ENCODE results near the gene LRRC74B.

Gene LRRC74B

DNA sequence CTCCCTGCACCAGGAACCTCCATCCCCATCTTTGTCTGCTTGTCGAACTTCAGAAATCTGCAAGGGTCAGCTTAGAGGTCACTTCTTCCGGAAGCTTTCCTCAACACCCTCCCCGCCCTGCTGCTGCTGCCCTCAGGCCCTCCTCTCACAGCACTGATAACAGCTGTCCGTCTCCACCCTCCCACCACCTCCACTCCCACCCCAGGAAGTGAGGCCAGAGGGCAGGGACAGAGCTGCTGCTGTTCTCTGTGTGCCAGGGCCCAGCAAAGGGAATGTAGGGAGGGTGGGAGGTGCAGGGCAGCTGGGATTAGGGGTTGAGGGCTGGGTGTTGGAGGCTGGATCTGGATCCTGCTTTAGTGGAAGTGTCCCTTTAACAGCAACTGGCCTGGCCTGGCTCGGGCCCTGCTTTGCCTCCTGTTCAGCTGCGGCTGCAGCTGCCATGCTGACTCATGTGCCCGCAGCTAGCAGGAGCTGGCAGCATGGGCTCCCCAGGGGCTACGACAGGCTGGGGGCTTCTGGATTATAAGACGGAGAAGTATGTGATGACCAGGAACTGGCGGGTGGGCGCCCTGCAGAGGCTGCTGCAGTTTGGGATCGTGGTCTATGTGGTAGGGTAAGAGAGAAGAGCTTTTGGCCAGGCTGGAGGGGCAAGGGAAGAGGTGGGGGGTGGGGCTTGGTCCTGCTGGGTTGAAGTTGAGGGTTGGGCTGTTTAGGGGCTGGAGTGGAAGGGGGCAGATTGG, 30.9 kb upstream of the LRRC74B start, which contains the start of gene P2RX6:
Gene P2RX6, plus strand, starts transcription at position 440 of the 740 bp plus-strand sequence. Its CDS starts 10 bp downstream, at position 450.
- DNase-seq: peak; percentile 8

DNA sequence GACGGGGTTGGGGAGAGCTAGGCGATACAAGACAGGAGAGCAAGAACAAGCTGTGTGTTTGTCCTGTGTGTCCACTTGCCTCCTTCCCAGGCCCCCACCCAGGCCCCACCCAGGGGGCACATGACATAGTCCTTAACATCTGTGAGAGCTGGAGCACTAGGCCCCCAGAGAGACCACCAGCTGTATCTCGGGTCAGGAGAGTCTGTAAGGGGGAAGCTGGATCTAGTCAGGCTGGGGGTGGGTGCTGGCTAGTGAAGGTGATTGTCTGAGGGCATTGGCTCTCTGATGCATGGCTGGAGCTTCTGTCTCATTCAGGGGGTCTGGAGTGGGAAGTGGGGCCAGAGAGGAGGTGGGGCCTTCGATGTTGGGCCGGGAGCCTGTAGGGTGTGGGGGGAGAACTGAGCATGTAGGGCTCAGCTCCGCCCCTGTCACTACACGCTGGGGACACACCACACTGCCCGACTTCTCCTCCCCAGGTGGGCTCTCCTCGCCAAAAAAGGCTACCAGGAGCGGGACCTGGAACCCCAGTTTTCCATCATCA, 30.2 kb upstream of the LRRC74B start:
- no peak for DNase-seq

DNA sequence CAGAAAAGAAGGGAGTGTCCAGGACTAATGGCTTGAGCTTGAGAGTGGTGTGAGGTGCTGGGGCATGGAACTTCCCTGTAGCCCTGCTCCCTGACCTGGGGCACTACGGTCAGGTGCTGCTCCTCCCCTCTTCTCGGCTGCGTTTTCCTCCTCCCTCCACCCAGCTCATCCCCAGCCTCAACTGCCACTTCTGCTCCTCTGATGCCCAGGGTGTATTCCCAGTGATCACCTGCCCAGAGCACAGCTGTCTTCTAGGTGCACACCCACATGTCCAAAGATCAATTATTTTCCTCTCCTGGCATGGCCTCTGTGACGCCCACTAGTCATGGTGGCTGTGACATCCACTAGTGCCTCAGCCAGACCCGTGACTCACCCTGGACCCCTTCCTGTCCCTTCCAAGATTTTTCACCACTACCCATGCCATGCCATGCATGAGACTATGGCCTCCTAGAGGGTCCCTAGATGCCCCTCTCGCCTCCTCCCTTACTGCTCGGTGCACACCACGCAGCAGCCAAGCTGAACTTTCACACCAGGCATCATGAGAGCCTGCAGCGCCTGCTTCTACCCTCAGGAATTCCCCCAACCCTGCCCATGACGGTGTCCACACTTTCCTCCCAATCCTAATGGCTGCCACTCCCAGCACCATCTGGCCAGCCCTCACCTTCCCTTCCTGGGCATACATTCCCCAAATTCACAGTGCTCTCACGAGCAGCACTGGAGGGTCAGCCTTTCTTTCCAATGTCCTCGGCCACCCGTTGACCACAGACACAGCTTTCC, 28.9 kb upstream of the LRRC74B start:
- DNase-seq: no peak

DNA sequence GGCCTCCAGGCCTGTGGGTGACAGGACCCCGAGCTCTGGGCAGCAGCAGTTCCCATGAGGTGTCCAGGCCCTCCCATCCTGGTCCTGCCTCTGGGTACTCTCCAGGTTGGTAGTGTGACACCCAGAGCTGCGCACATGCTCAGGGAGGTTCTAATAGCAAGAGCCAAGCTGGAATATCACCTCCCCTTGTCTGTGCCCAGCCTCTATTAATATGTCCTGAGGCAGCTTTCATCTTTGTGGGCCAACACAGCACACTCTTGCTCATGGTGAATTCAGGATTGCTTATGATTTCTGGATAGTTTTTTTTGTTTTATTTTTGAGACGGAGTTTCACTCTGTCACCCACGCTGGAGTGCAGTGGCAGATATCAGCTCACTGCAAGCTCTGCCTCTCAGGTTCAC, 27.4 kb upstream of the LRRC74B start:
- no peak for DNase-seq

DNA sequence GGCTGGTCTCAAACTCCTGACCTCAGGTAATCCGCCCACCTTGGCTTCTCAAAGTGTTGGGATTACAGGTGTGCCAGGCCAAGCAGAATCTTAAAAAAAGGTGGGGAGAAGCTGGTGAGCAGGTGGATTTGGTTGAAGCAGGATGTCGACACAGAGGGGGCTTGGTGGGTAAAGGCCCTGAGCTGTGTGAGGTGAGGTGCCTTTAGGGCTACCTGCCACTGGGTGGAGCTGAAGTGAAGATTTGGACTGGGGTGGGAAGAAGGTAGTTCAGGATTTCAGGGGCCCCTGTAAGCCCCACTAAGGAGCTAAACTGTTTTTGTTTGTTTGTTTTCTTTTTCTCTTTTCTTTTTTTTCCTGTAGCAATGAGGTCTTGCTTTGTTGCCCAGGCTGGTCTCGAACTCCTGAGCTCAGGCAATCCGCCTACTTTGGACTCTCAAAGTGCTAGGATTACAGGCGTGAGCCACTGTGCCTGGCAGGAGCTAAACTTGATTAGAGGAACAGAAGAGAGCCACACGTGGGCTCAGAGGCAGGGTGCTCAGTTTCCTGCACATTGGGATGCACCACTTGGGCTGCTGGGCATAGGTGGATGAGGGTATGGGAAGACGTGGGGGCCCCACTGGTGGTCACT, 24.8 kb upstream of the LRRC74B start:
- DNase-seq: no peak

DNA sequence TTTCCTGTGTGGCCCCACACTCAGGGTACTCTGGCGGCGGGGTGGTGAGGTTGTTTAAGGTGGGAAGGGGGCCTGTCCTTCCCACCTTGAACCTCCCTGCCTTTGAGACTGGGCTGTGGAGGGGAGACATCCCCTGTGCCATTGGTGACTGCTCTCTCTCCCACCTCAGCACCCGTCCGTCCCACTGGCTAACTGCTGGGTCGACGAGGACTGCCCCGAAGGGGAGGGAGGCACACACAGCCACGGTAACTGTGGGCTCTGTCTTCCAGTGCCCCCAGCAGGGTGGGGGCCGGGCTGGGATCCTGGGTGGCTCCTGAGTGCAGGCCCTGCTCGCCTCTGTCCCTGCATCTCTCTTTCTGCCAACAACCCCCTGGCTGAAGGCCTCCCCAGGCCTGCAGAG, 23.2 kb upstream of the LRRC74B start:
- no peak for DNase-seq

DNA sequence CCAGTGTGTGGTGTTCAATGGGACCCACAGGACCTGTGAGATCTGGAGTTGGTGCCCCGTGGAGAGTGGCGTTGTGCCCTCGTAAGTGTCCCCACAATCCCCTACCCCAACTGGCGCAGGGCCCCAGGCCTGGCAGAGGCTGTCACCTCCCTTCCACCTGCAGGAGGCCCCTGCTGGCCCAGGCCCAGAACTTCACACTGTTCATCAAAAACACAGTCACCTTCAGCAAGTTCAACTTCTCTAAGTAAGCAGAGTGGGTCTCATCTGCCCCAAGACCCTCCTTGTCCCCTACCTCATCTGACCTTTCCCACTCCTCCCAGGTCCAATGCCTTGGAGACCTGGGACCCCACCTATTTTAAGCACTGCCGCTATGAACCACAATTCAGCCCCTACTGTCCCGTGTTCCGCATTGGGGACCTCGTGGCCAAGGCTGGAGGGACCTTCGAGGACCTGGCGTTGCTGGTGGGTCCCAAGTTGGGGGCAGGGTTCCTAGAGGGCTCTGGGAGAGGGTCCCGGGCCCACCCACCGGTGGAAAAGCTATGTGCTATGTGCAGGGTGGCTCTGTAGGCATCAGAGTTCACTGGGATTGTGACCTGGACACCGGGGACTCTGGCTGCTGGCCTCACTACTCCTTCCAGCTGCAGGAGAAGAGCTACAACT, 22.7 kb upstream of the LRRC74B start:
- no peak for DNase-seq

DNA sequence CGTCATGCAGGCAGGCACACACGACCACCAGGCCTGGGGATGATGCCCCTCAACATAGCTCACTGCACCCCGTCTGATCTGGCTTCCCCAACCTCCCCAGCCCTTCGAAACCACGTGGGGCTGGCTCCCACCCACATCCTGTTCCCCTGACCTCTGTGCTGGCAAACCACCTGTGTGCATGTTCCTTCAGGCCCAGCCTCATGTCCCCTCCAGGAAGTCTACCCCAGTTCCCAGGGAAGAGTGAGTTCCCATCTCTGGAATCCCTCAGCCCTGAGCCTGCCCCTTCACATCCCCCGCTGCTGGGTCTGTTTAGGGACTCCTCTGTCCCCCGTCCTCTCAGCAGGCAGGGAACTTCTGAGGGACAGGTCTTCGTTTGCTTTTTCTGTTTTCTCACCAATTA, 20.5 kb upstream of the LRRC74B start:
- DNase-seq: no peak

DNA sequence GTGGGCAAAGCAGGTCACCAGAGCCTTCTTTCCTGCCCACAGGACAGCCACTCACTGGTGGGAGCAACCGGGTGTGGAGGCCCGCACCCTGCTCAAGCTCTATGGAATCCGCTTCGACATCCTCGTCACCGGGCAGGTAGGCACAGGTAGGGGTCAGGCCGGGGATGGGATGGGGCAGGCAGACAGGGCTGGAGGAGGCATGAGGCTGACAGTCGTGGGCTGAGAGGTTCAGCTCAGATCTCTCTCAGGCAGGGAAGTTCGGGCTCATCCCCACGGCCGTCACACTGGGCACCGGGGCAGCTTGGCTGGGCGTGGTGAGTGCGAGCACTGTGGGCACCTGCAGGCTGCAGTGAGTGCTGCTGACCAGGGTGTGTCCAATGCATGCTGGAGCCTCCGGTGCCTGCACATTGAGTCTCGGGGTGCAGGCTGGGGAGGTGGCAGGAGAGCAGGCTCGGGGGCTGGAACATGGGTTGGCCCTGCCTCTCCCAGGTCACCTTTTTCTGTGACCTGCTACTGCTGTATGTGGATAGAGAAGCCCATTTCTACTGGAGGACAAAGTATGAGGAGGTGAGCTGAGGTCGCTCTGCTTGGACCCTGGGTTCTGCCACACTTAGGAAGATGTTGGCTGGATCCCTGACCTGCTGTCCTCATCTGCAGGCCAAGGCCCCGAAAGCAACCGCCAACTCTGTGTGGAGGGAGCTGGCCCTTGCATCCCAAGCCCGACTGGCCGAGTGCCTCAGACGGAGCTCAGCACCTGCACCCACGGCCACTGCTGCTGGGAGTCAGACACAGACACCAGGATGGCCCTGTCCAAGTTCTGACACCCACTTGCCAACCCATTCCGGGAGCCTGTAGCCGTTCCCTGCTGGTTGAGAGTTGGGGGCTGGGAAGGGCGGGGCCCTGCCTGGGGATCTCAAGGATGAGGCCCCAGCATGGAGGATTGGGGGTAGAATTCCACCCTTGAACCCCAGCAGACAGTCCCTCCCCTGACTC, 19.7 kb upstream of the LRRC74B start:
- DNase-seq: no peak

DNA sequence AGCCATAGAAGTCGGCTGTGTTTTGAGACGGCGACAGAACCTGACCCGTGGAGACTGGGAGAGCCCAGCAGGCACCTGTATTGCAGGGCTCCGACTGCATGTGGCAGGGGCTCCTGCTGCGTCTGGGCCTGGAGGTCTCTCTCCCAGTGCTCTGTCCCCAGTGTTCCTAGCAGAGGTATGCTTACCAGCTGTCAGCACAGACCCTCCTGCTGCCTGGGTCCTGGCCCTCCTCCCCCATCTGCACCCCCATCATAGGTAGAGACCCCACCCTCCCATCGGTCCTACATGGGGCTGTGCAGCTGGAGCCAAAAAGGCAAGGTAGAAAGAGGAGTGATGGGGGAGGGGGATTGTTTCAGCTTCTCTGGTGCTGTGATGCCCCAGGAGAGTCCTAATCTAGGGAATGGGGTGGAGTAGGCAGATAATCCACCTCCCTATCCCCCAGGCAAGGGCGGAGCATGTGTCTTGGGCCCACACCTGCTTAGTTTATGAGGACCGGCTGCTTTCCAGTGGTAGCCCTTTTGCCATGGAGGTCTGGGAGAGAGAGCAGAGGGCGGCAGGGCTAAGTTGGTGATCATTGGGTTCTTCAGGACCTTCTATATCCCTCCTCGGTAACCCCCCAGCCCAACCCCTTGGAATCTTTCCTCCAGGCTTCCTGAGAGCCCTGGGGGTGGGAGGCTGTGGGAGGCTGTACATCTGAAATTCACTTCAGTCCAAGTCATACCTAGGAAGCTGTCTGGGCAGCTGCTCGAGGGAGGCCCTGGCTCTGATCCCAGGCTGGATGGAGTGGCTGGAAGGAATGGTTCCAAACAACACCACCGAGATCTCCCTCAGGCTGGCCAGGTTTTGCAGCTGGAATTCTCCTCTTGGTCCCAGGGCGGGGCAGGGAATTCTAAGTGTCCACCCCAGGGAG, 18.7 kb upstream of the LRRC74B start:
- DNase-seq: no peak

DNA sequence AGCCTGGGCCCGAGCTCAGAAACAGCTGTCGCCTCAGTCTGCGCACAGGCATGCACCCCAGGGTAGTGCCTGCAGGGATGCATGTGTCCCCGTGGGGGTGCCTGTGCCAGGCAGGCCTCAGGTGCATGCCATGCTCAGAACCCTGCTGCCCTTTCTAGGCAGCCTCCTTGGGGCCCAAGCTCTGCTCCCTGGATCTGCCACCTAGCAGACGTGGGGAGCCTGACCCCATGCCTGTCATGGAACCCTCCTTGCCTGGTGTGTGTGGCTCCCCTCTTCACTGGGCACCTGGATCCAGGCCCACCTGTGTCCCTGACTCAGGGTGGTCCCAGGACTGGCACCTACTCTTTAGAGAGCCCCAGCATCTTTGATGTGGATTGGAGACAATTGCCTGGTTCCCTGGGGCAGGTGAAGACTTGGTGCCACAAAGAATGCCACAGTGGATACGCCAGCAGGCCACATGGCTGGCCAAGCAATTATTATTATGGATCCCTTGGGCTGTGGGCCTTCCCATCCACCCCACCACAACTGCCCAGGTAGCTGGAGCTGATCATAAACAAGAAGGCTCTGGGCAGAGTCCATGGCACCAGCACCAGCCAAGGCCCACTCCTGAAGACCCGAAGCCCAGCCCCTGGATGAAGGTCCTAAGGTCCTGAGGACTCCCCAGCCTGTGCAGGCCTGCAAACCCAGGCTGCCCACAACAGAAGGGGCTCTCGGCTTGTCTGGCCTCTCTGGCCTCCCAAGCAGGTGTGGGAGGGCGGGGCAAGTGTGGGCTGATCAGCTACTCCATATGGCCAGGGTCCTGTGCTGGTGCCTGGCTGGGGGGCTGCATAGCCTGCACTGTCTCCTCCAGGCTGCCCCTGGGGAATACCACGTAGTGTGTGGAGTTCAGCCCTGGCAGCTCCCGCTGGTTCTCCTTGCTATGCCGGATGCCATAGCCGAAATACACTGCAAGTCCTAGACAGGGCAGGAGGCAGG, 17.2 kb upstream of the LRRC74B start:
- no peak for DNase-seq

DNA sequence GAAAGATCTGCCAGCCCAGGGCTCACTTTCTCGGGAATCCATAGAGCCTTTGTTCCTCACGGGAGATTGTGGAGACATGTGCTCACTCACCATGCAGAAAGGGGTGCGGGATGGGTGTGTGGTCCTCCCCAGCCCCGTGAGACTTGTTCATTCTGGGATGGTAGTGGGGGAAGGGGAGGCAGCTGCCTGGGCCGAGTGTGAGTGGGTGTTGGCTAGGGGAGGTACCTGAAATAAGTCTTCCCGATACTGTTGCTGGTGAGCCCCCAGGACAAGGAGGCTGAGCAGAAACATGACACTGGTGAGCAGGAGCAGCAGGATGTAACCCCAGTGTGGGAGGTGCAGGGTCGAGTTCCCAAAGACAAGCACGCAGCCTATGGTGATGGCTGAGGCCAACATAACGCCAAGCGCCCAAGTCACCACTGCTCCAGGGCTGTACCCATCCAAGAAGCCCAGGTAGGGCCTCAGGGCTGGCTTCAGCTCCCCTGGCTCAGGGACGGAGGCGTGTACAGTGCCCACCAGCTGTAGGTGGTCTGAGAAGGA, 16.2 kb upstream of the LRRC74B start:
- no peak for DNase-seq

DNA sequence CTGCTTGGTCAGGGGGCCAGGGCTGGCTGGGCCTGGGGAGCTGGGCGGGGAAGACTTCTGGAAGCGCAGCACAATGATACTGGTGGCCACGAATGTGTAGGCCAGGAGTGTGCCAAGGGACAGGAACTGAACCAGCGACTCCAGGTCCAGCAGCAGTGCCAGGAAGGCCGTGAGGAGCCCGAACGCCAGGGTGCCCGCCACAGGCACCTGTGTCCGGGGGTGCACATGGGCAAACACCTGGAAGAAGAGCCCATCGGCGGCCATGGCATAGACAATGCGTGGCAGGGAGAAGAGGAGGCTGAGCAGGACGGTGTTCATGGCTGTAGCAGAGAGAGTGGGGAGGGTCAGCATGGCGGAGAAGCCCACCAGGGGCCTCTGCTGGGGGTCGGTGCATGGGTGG, 15.7 kb upstream of the LRRC74B start:
- DNase-seq: no peak

DNA sequence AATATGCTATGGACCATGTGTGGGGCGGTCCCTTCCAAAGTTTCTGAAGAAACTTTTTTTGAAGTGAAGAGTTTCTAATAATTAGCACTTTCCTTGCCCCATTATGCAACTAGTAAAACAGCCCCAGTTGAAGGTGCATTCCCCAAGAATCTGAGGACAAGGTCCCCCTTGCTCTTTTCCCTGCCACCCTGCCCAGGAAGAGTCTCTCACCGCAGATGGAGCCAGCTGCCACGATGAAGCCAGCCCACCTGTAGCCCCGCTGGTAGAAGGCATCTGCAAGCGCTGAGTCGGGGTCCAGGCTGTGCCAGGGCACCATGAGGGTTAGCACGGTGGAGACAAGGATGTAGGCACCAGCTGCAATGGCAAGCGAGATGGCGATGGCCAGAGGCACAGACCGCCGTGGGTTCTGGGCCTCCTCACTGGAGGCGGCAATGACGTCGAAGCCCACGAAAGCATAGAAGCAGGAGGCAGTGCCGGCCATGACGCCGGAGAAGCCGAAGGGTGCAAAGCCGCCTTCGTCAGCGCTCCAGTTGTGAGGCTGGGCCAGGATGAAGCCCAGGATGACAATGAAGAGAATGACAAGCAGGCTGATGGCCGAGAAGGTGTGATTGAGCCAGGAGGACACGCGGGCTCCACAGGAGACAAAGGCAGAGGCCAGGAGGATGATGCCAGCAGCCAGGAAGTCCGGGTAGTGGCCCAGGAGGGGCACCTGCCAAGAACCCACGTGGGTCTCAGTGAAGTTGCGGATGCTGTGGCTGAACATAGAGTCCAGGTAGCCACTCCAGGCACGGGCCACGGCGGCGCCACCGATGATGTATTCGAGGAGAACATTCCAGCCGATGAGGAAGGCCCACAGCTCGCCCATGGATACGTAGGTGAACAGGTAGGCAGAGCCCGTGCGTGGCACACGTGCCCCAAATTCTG, 14.9 kb upstream of the LRRC74B start:
- no peak for DNase-seq

DNA sequence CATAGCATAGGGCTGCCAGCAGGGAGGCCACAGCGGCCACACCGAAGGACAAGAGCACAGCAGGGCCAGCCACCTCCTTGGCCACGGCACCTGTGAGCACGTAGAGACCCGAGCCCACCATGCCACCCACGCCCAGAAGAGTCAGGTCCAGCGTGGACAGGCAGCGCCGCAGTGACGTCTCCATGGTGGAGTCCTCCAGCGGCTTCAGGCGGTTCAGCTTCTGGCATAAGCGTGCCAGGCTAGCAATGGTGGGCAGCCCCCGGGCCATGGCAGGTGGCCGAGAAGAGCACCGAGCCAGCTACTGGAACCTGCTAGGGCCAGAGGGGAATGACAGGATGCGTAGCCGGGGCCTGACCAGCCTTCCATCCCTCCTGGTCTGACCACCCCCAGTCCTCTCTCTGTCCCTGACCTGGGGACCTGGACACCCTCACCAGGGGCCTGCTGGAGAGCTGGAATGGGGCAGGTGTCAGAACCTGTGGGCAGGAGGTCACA, 14.2 kb upstream of the LRRC74B start:
- DNase-seq: no peak

DNA sequence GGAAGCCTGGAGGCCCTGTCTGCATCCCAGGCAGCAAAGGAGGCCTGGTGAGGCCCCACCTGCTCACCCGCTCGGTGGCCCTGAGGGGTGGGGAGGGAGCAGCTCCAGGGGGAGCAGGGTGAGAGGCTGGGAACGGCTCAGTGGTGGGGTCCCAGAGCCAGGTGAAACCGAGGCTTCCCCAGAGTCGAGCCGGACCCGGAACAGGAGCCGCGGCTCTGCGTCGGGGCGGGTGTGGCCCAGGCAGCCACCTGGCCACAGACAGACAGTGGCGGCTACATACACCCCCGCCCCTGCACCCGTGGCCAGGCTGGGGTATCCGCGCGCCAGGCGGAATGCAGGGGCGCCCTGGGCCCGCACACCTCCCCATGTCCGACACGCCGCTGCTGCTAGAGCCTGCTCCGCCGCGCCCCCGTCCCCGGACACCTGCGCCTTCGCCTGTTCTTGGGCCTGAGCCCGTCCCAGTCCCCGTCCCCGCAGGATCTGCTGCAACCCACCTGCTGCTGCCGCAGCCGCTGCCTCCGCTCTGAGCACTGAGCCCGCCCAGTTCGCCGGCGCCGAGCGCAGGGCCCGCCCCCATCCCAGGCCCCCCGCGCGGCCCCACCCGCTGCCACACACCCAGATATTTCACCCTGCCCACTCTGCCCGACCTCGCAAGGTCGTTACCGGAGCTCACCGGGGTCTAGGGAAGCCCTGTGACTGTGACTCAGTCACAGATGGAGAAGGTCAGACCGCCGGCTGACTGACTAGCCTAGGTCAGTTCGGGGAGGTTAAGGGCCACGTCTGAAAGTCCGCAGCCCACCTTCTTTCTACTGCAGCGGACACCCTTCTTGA, 13.5 kb upstream of the LRRC74B start, which contains the start of gene SLC7A4:
Gene SLC7A4, minus strand, starts transcription at position 525 of the 831 bp plus-strand sequence. CDS start 749 bp downstream, outside the sequence.
- no peak for DNase-seq

All from activated naive CD4-positive, alpha-beta T cell treated with anti-CD3 and anti-CD28 coated beads, Interleukin-2, amount 50 U/mL, for 16 hours (primary cell).